GM19193 (cell line): Measurements from ENCODE around the gene BRIP1.

ENCODE experiments used
- POLR2A ChIP-seq: IDR thresholded peaks from 4 replicates; pipeline ENCODE4 v1.6.1; 2011; ENCODE audit not compliant: insufficient read depth, insufficient read length; ENCODE audit errors: extremely low read depth

Gene BRIP1

GRCh38 chr17:61794792-61795191 is 68.5 kb downstream of the BRIP1 start:
- TF ChIP-seq POLR2A = no peak

GRCh38 chr17:61794242-61794641 is 69.1 kb downstream of the BRIP1 start:
- no peak for TF ChIP-seq POLR2A

- TF ChIP-seq POLR2A = no peak
Measured at GRCh38 chr17:61793565-61793964, 69.8 kb downstream of the BRIP1 start.

- no peak for TF ChIP-seq POLR2A
Measured at GRCh38 chr17:61789872-61790271, 73.5 kb downstream of the BRIP1 start.

- no peak for TF ChIP-seq POLR2A
Measured at GRCh38 chr17:61786088-61786487, 77.2 kb downstream of the BRIP1 start.

GRCh38 chr17:61784510-61784909 is 78.8 kb downstream of the BRIP1 start:
- no peak for TF ChIP-seq POLR2A

- TF ChIP-seq POLR2A = no peak
Measured at GRCh38 chr17:61783556-61784304, 79.6 kb downstream of the BRIP1 start.

GRCh38 chr17:61783120-61783519 is 80.2 kb downstream of the BRIP1 start:
- no peak for TF ChIP-seq POLR2A

- TF ChIP-seq POLR2A = no peak
Measured at GRCh38 chr17:61782683-61783082, 80.6 kb downstream of the BRIP1 start.

GRCh38 chr17:61775364-61775763 is 88.0 kb downstream of the BRIP1 start:
- TF ChIP-seq POLR2A = no peak

- no peak for TF ChIP-seq POLR2A
Measured at GRCh38 chr17:61774724-61775123, 88.6 kb downstream of the BRIP1 start.

- TF ChIP-seq POLR2A = no peak
Measured at GRCh38 chr17:61770752-61771533, 92.4 kb downstream of the BRIP1 start.

GRCh38 chr17:61770043-61770442 is 93.3 kb downstream of the BRIP1 start:
- no peak for TF ChIP-seq POLR2A

- no peak for TF ChIP-seq POLR2A
Measured at GRCh38 chr17:61768405-61768804, 94.9 kb downstream of the BRIP1 start.

GRCh38 chr17:61766520-61766919 is 96.8 kb downstream of the BRIP1 start:
- TF ChIP-seq POLR2A = no peak

GRCh38 chr17:61764846-61765245 is 98.5 kb downstream of the BRIP1 start:
- no peak for TF ChIP-seq POLR2A

- TF ChIP-seq POLR2A = no peak
Measured at GRCh38 chr17:61761827-61762226, 101.5 kb downstream of the BRIP1 start.

GRCh38 chr17:61759362-61759761 is 104.0 kb downstream of the BRIP1 start:
- TF ChIP-seq POLR2A = no peak
